HepG2 (cell line): ENCODE results near the gene KDR. TPM values are rescaled to one million over a fixed set of nuclear protein-coding genes. Genes with fewer than 3 reads are reported as not detected.

Source experiments
- ATAC-seq: fragments of 200-7000 bp; cut with Tn5 transposase; 3 replicates; pipeline ENCODE4 v1.9.1; 2020; ENCODE audit warnings: mild to moderate bottlenecking, moderate library complexity
- BruUV-seq: library from RNA; stranded (reverse); fragments of 400-500 nt; replicated peaks from 2 replicates; lab custom pipeline; 2021; lab: Mats Ljungman, UMichigan
- CTCF ChIA-PET: fragments of 300-600 bp; formaldehyde crosslinking; extraction: SDS; loops from one replicate; lab custom pipeline; 2021; ENCODE audit warnings: low total read pairs, inconsistent platforms, low intra/inter-chr PET ratio; lab: Yijun Ruan, JAX
- POLR2A ChIA-PET: fragments of 350-600 bp; sonication (Branson Sonifier 250); formaldehyde crosslinking; loops from one replicate; lab custom pipeline; 2020; ENCODE audit warnings: antibody characterized with exemption, inconsistent platforms; lab: Yijun Ruan, JAX
- DNase-seq: peaks from one replicate; pipeline ENCODE4 v3.0.0-alpha.2; 2015; ENCODE audit warnings: low spot score
- FAIRE-seq: peaks from 3 replicates; lab custom pipeline; 2011; peaks lifted over from hg19 to GRCh38; lab: Jason Lieb, UNC
- H2AFZ ChIP-seq: one replicate; pipeline ENCODE4 v1.6.1; 2011; ENCODE audit warnings: low read length, inconsistent platforms
- H3K27ac ChIP-seq: fragments of 300-600 bp; 3 replicates; pipeline ENCODE4 v1.8.0; 2011; ENCODE audit warnings: mixed run types, mild to moderate bottlenecking, mixed read lengths, low read length, inconsistent platforms; ENCODE audit not compliant: insufficient read depth; ENCODE audit errors: extremely low read length
- H3K27me3 ChIP-seq, 2 experiments: fragments of 200-600 bp in 1 of 2; 2 replicates in 1 of 2; 3 replicates in 1 of 2; pipeline versions ENCODE4 v1.6.0 to v1.8.0; 2011; ENCODE audit warnings: low read length in 2 of 2, mild to moderate bottlenecking in 2 of 2, moderate library complexity in 2 of 2, inconsistent platforms in 1 of 2; ENCODE audit not compliant: insufficient read depth in 2 of 2, control insufficient read depth in 1 of 2
- H3K36me3 ChIP-seq, 2 experiments: fragments of 200-600 bp in 1 of 2; replicated peaks in 1 of 2; 2 replicates in 1 of 2; 3 replicates in 1 of 2; pipeline versions ENCODE4 v1.5.1 to v1.8.0; 2011; ENCODE audit warnings: low read length in 2 of 2, inconsistent platforms in 1 of 2; ENCODE audit not compliant: insufficient read depth in 2 of 2, control insufficient read depth in 1 of 2
- H3K4me1 ChIP-seq: 2 replicates; pipeline ENCODE4 v1.5.1; 2012; ENCODE audit warnings: low read length, inconsistent platforms; ENCODE audit not compliant: insufficient read depth
- H3K4me2 ChIP-seq: 2 replicates; pipeline ENCODE4 v1.6.0; 2011; ENCODE audit warnings: low read depth, low read length, inconsistent platforms
- H3K4me3 ChIP-seq, 3 experiments: fragments of 200-600 bp in 1 of 3; sonication (generic), shearing (Covaris generic) in 1 of 3; replicated peaks in 1 of 3; 2 replicates each; pipeline ENCODE4 v1.5.1; 2011 to 2016; ENCODE audit warnings: low read length in 3 of 3, inconsistent platforms in 2 of 3, low read depth in 2 of 3, mild to moderate bottlenecking in 2 of 3, control low read depth in 1 of 3, mixed read lengths in 1 of 3; ENCODE audit not compliant: insufficient read depth in 1 of 3
- H3K79me2 ChIP-seq: one replicate; pipeline ENCODE4 v1.6.1; 2011; ENCODE audit warnings: low read length, inconsistent platforms; ENCODE audit not compliant: insufficient read depth
- H3K9ac ChIP-seq: 2 replicates; pipeline ENCODE4 v1.6.0; 2011; ENCODE audit warnings: mild to moderate bottlenecking, low read depth, low read length, inconsistent platforms; ENCODE audit not compliant: insufficient read depth
- H3K9me3 ChIP-seq: 2 replicates; pipeline ENCODE4 v1.5.1; 2012; ENCODE audit warnings: mild to moderate bottlenecking, low read length
- H4K20me1 ChIP-seq: 2 replicates; pipeline ENCODE4 v1.6.0; 2011; ENCODE audit warnings: inconsistent platforms, mild to moderate bottlenecking, low read length, moderate library complexity; ENCODE audit not compliant: insufficient read depth
- ARNT ChIP-seq: fragments of 450-650 bp; IDR thresholded peaks from 2 replicates; pipeline ENCODE4 v1.6.1; 2017
- E2F5 ChIP-seq: sonication (generic); formaldehyde crosslinking; conservative IDR thresholded peaks from 2 replicates; pipeline ENCODE4 v1.4.0; 2020; ENCODE audit warnings: missing genetic modification reagents
- FOXA1 ChIP-seq, 2 experiments: fragments of 450-650 bp in 1 of 2; sonication (generic) in 1 of 2; formaldehyde crosslinking in 1 of 2; IDR thresholded peaks; 2 replicates each; pipeline versions ENCODE4 v1.4.0 to v1.6.1; 2016 to 2020; ENCODE audit warnings: missing genetic modification reagents in 1 of 2
- HNF1A ChIP-seq, 2 experiments: sonication (generic) in 1 of 2; formaldehyde crosslinking in 1 of 2; IDR thresholded peaks; 2 replicates each; pipeline versions ENCODE4 v1.4.0 to v1.6.1; 2016 to 2020; ENCODE audit warnings: borderline replicate concordance in 1 of 2, low read depth in 1 of 2, mild to moderate bottlenecking in 1 of 2, missing genetic modification reagents in 1 of 2
- HNRNPUL1 ChIP-seq: fragments of 200-400 bp; formaldehyde crosslinking; IDR thresholded peaks from 2 replicates; pipeline ENCODE4 v1.6.1; 2017; ENCODE audit warnings: low read depth, mild to moderate bottlenecking, low read length, moderate library complexity
- KDM3A ChIP-seq: IDR thresholded peaks from 2 replicates; pipeline ENCODE4 v1.6.1; 2018; ENCODE audit warnings: low read depth, missing compliant biosample characterization
- RAD51 ChIP-seq: fragments of 450-650 bp; IDR thresholded peaks from 2 replicates; pipeline ENCODE4 v1.6.1; 2016; ENCODE audit warnings: borderline replicate concordance
- RELA ChIP-seq: sonication (generic); formaldehyde crosslinking; IDR thresholded peaks from 2 replicates; pipeline ENCODE4 v1.4.0; 2020; ENCODE audit warnings: missing genetic modification reagents
- SMARCC2 ChIP-seq: fragments of 450-650 bp; IDR thresholded peaks from 2 replicates; pipeline ENCODE4 v1.6.1; 2017; ENCODE audit warnings: antibody characterized with exemption, mild to moderate bottlenecking
- ZBTB44 ChIP-seq: sonication (generic); formaldehyde crosslinking; IDR thresholded peaks from 2 replicates; pipeline ENCODE4 v1.4.0; 2020; ENCODE audit warnings: missing genetic modification reagents
- ZNF18 ChIP-seq: sonication (generic); formaldehyde crosslinking; IDR thresholded peaks from 2 replicates; pipeline ENCODE4 v1.8.0; 2022; ENCODE audit warnings: mild to moderate bottlenecking, missing genetic modification reagents; ENCODE audit not compliant: insufficient replicate concordance
- ZNF572 ChIP-seq: sonication (generic); formaldehyde crosslinking; IDR thresholded peaks from 2 replicates; pipeline ENCODE4 v1.5.1; 2020; ENCODE audit warnings: mild to moderate bottlenecking, missing genetic modification reagents
- ZNF792 ChIP-seq: IDR thresholded peaks from 2 replicates; pipeline ENCODE4 v1.6.1; 2016
- WGBS: methylation state at CpG from one replicate; pipeline ENCODE4 v1.1.6; 2017; ENCODE audit warnings: low lambda C conversion rate; 5-methylcytosine and 5-hydroxymethylcytosine counted together
- in situ Hi-C: cut with HindIII; loops from 2 replicates; pipeline ENCODE4 v1.10.0; 2017; ENCODE audit warnings: low pct_unique_long_range_greater_than_20kb; ENCODE audit not compliant: extremely low pct_ligation_motif_present
- intact Hi-C: fragments of 100-400 bp; cut with micrococcal nuclease; formaldehyde crosslinking; loops from one replicate; pipeline ENCODE4 v1.10.0; 2022; ENCODE audit not compliant: unreplicated experiment
- polyA plus RNA-seq, 8 experiments: library from polyadenylated mRNA; depleted of rRNA in 3 of 8; stranded (reverse) in 7 of 8; unstranded in 1 of 8; fragments of >200 nt; fragmentation: Illumina TruSeq in 4 of 8; extraction: Trizol in 4 of 8; gene quantifications; 2 replicates each; pipeline versions ENCODE4 v1.2.1 to v1.2.3, GENCODE V29; 2011 to 2016; ENCODE audit warnings: low read depth in 4 of 8, missing spikeins in 1 of 8, mixed read lengths in 1 of 8; ENCODE audit not compliant: insufficient read depth in 1 of 8
- total RNA-seq, 5 experiments: library from RNA; depleted of rRNA; stranded (reverse); fragments of >200 nt; fragmentation: Illumina TruSeq; extraction: Trizol; gene quantifications; 2 replicates each; pipeline ENCODE4 v1.2.3, GENCODE V29; 2016; ENCODE audit warnings: low read depth in 1 of 5

Gene KDR
- total and polyA plus RNA-seq, 2 of the 13 experiments (the other 11 are each of a cell fraction or from before 2014, with no cell fraction given) = not detected

GRCh38 chr4:55157559-55158277, 32.3 kb upstream of the KDR start (continued):
- no peak for TF ChIP-seq E2F5 (CRISPR knock-in tag)
- TF ChIP-seq HNRNPUL1 = no peak
- no peak for TF ChIP-seq RAD51
- no peak for TF ChIP-seq SMARCC2
- no peak for TF ChIP-seq HNF1A (IDR thresholded peaks at IDR 0.05; ENCODE audit: low read depth)
- no peak for TF ChIP-seq HNF1A (CRISPR knock-in tag; IDR thresholded peaks at IDR 0.05; ENCODE audit: borderline replicate concordance)
- TF ChIP-seq RELA (CRISPR knock-in tag) = no peak
- TF ChIP-seq, all 625 proteins: peak for 0

GRCh38 chr4:55154933-55155332, 29.5 kb upstream of the KDR start:
- in situ Hi-C loops = no loop called here
- H2AFZ ChIP-seq = no peak overlapping the region
- TF ChIP-seq ZNF792 = no peak
- no peak for TF ChIP-seq KDM3A
- TF ChIP-seq ZNF18 (CRISPR knock-in tag) = no peak
- no peak for TF ChIP-seq FOXA1 (IDR thresholded peaks at IDR 0.05)
- TF ChIP-seq FOXA1 (CRISPR knock-in tag; IDR thresholded peaks at IDR 0.05) = no peak
- TF ChIP-seq ZBTB44 (CRISPR knock-in tag) = no peak
- TF ChIP-seq ZNF572 (CRISPR knock-in tag) = no peak
- no peak for TF ChIP-seq ARNT

More at GRCh38 chr4:55154933-55155332, 29.5 kb upstream of the KDR start:
- Histone ChIP-seq H3K9ac (no peak overlapping the region), H3K4me1 (no peaks in the 10 kb centered on the region), H3K27ac (no peak overlapping the region), H3K27me3 (peaks cover 0 to 6% of the 10 kb centered on the region in 2 experiments; a peak in 3 of 5 replicates), H3K79me2 (no peaks in the 10 kb centered on the region), H3K4me3 (no peak overlapping the region), H3K9me3 (no peaks in the 10 kb centered on the region), H3K36me3 (no peaks in the 10 kb centered on the region), H4K20me1 (no peaks in the 10 kb centered on the region), H3K4me2 (no peak overlapping the region)
- FAIRE-seq (no peak), ATAC-seq (no peak), DNase-seq (no peak)
- no TSS peak for BruUV-seq
- ChIA-PET POLR2A (no interaction called here), CTCF (no interaction called here)
- intact Hi-C loops = no loop called here
- WGBS = 14% methylated on average over 1 of the region's 1 CpG
